Liver (tissue), 3 donors: ENCODE data around the gene GLRA3.

Source experiments
- ATF3 ChIP-seq: IDR thresholded peaks from 2 replicates; pipeline ENCODE4 v1.6.1; 2016; ENCODE audit warnings: antibody characterized with exemption
- EGR1 ChIP-seq, 2 donors: IDR thresholded peaks; 2 replicates each; pipeline ENCODE4 v1.6.1; 2016 to 2018; ENCODE audit warnings: antibody characterized with exemption in 2 of 2, low read depth in 2 of 2
- FOXA1 ChIP-seq: IDR thresholded peaks from 2 replicates; pipeline ENCODE4 v1.6.1; 2016; ENCODE audit warnings: antibody characterized with exemption
- JUND ChIP-seq, 2 donors: IDR thresholded peaks; 2 replicates each; pipeline ENCODE4 v1.6.1; 2016; ENCODE audit warnings: antibody characterized with exemption in 2 of 2
- RAD21 ChIP-seq, 2 donors: IDR thresholded peaks; 2 replicates each; pipeline ENCODE4 v1.6.1; 2016; ENCODE audit warnings: antibody characterized with exemption in 2 of 2, mild to moderate bottlenecking in 2 of 2
- YY1 ChIP-seq: IDR thresholded peaks from 2 replicates; pipeline ENCODE4 v1.6.1; 2016; ENCODE audit warnings: antibody characterized with exemption, mild to moderate bottlenecking
- TF ChIP-seq, protein P1 (sequence below): fragments of 150-350 bp; IDR thresholded peaks from 2 replicates; pipeline ENCODE4 v1.5.1; 2017; ENCODE audit warnings: improper control_type of control experiment, low read depth, low read length; ENCODE audit not compliant: missing input control
- TF ChIP-seq, protein P2 (sequence below): IDR thresholded peaks from 2 replicates; pipeline ENCODE4 v1.6.1; 2016; ENCODE audit warnings: antibody characterized with exemption, mild to moderate bottlenecking
- TF ChIP-seq, protein P3 (sequence below): IDR thresholded peaks from 2 replicates; pipeline ENCODE4 v1.6.1; 2016; ENCODE audit warnings: antibody characterized with exemption
- donor health status: healthy.
- donor health status: healthy.

- TF ChIP-seq FOXA1 (no peak), JUND (IDR thresholded peaks at IDR 0.05) (no peak), ATF3 (no peak), YY1 (no peak), RAD21 (IDR thresholded peaks at IDR 0.05) (no peak), EGR1 (IDR thresholded peaks at IDR 0.05; ENCODE audit: low read depth in 2 of 2) (no peak)
- TF ChIP-seq, protein P1, sequence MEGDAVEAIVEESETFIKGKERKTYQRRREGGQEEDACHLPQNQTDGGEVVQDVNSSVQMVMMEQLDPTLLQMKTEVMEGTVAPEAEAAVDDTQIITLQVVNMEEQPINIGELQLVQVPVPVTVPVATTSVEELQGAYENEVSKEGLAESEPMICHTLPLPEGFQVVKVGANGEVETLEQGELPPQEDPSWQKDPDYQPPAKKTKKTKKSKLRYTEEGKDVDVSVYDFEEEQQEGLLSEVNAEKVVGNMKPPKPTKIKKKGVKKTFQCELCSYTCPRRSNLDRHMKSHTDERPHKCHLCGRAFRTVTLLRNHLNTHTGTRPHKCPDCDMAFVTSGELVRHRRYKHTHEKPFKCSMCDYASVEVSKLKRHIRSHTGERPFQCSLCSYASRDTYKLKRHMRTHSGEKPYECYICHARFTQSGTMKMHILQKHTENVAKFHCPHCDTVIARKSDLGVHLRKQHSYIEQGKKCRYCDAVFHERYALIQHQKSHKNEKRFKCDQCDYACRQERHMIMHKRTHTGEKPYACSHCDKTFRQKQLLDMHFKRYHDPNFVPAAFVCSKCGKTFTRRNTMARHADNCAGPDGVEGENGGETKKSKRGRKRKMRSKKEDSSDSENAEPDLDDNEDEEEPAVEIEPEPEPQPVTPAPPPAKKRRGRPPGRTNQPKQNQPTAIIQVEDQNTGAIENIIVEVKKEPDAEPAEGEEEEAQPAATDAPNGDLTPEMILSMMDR = no peak
- TF ChIP-seq, protein P2, sequence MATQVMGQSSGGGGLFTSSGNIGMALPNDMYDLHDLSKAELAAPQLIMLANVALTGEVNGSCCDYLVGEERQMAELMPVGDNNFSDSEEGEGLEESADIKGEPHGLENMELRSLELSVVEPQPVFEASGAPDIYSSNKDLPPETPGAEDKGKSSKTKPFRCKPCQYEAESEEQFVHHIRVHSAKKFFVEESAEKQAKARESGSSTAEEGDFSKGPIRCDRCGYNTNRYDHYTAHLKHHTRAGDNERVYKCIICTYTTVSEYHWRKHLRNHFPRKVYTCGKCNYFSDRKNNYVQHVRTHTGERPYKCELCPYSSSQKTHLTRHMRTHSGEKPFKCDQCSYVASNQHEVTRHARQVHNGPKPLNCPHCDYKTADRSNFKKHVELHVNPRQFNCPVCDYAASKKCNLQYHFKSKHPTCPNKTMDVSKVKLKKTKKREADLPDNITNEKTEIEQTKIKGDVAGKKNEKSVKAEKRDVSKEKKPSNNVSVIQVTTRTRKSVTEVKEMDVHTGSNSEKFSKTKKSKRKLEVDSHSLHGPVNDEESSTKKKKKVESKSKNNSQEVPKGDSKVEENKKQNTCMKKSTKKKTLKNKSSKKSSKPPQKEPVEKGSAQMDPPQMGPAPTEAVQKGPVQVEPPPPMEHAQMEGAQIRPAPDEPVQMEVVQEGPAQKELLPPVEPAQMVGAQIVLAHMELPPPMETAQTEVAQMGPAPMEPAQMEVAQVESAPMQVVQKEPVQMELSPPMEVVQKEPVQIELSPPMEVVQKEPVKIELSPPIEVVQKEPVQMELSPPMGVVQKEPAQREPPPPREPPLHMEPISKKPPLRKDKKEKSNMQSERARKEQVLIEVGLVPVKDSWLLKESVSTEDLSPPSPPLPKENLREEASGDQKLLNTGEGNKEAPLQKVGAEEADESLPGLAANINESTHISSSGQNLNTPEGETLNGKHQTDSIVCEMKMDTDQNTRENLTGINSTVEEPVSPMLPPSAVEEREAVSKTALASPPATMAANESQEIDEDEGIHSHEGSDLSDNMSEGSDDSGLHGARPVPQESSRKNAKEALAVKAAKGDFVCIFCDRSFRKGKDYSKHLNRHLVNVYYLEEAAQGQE = no peak
- TF ChIP-seq, protein P3, sequence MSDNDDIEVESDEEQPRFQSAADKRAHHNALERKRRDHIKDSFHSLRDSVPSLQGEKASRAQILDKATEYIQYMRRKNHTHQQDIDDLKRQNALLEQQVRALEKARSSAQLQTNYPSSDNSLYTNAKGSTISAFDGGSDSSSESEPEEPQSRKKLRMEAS = no peak
These were observed 89.5 kb downstream of the GLRA3 start for GRCh38 chr4:174739576-174739975.
